Panc1 (cell line): Measurements from ENCODE around the gene FBXO47. TPM values are rescaled to one million over a fixed set of nuclear protein-coding genes. Genes with fewer than 3 reads are reported as not detected.

ENCODE experiments used
- ATAC-seq: fragments of 200-7000 bp; cut with Tn5 transposase; 2 replicates; pipeline ENCODE4 v1.9.1; 2020; ENCODE audit warnings: mild to moderate bottlenecking, moderate library complexity
- BruUV-seq: library from RNA; stranded (reverse); fragments of 400-500 nt; replicated peaks from 2 replicates; lab custom pipeline; 2021; lab: Mats Ljungman, UMichigan
- CTCF ChIA-PET: fragments of 300-600 bp; sonication (Branson Sonifier 250); formaldehyde crosslinking; loops from one replicate; lab custom pipeline; 2022; ENCODE audit warnings: antibody characterized with exemption; lab: Charles Lee
- POLR2A ChIA-PET: fragments of 300-600 bp; sonication (Branson Sonifier 250); formaldehyde crosslinking; loops from one replicate; lab custom pipeline; 2022; ENCODE audit warnings: antibody characterized with exemption; lab: Charles Lee
- DNase-seq: peaks from one replicate; pipeline ENCODE4 v3.0.0-alpha.2; 2010; ENCODE audit warnings: low read depth, low spot score
- H3K27ac ChIP-seq: 2 replicates; pipeline ENCODE4 v1.5.1; 2011; ENCODE audit warnings: mild to moderate bottlenecking, low read length, inconsistent platforms
- H3K27me3 ChIP-seq: fragments of 200-500 bp; sonication (Bioruptor generic); 2 replicates; pipeline ENCODE4 v1.6.0; 2014; ENCODE audit warnings: low read length, inconsistent platforms; ENCODE audit not compliant: control insufficient read depth, insufficient read depth
- H3K36me3 ChIP-seq: fragments of 200-500 bp; sonication (Bioruptor generic); 2 replicates; pipeline ENCODE4 v1.5.1; 2014; ENCODE audit warnings: inconsistent platforms, mild to moderate bottlenecking, low read length, moderate library complexity; ENCODE audit not compliant: control insufficient read depth, insufficient read depth
- H3K4me1 ChIP-seq: 2 replicates; pipeline ENCODE4 v1.5.1; 2011; ENCODE audit warnings: inconsistent platforms, mild to moderate bottlenecking, low read length, moderate library complexity; ENCODE audit not compliant: control insufficient read depth, insufficient read depth
- H3K4me3 ChIP-seq, 2 experiments: 2 replicates each; pipeline ENCODE4 v1.5.1; 2011 to 2012; ENCODE audit warnings: low read depth in 2 of 2, low read length in 2 of 2, mild to moderate bottlenecking in 2 of 2, inconsistent platforms in 1 of 2, moderate library complexity in 1 of 2
- H3K9me3 ChIP-seq: fragments of 200-500 bp; sonication (Bioruptor generic); 2 replicates; pipeline ENCODE4 v1.5.1; 2014; ENCODE audit warnings: low read depth, mild to moderate bottlenecking, inconsistent platforms, low read length, moderate library complexity; ENCODE audit not compliant: control insufficient read depth, insufficient read depth
- CTCF ChIP-seq: fragments of 450-650 bp; IDR thresholded peaks from 2 replicates; pipeline ENCODE4 v1.5.1; 2017; ENCODE audit warnings: mild to moderate bottlenecking
- POLR2AphosphoS5 ChIP-seq: IDR thresholded peaks from 2 replicates; pipeline ENCODE4 v1.6.1; 2012; ENCODE audit warnings: mild to moderate bottlenecking, low read depth, low read length, moderate library complexity
- REST ChIP-seq, 2 experiments: IDR thresholded peaks; 2 replicates each; pipeline ENCODE4 v1.6.1; 2011 to 2012; ENCODE audit warnings: low read depth in 2 of 2, control low read depth in 1 of 2, low read length in 1 of 2, mild to moderate bottlenecking in 1 of 2, moderate library complexity in 1 of 2; ENCODE audit not compliant: insufficient read depth in 1 of 2
- SIN3A ChIP-seq: IDR thresholded peaks from 2 replicates; pipeline ENCODE4 v1.6.1; 2012; ENCODE audit warnings: low read depth, mild to moderate bottlenecking, low read length, moderate library complexity, borderline replicate concordance; ENCODE audit not compliant: insufficient read depth
- TCF7L2 ChIP-seq: IDR thresholded peaks from 2 replicates; pipeline ENCODE4 v1.6.1; 2011; ENCODE audit warnings: mild to moderate bottlenecking, low read depth, low read length, inconsistent platforms
- in situ Hi-C: cut with HindIII; loops from 2 replicates; pipeline ENCODE4 v1.10.0; 2016; ENCODE audit warnings: low sequenced_read_pairs, low pct_unique_long_range_greater_than_20kb
- intact Hi-C: fragments of 100-400 bp; cut with micrococcal nuclease; formaldehyde crosslinking; loops from one replicate; pipeline ENCODE4 v1.10.0; 2022; ENCODE audit not compliant: unreplicated experiment
- total RNA-seq: library from RNA; stranded (reverse); gene quantifications from one replicate; pipeline ENCODE4 v1.2.1, GENCODE V29; 2021; ENCODE audit not compliant: unreplicated experiment

Gene FBXO47
- total RNA-seq, 1 experiment from 2014 or later, result not detected

GRCh38 chr17:38907930-38908675, 59.1 kb downstream of the FBXO47 start:
- Histone ChIP-seq H3K27me3 (no peaks in the 10 kb centered on the region), H3K27ac (no peak overlapping the region), H3K4me3 (no peak overlapping the region), H3K36me3 (no peaks in the 10 kb centered on the region; the same call in 1 of the 2 replicates), H3K9me3 (no peaks in the 10 kb centered on the region), H3K4me1 (no peaks in the 10 kb centered on the region)
- in situ Hi-C loops, result no loop called here
- TF ChIP-seq REST (IDR thresholded peaks at IDR 0.05; ENCODE audit: insufficient read depth in 1 of 2, low read depth in 2 of 2, low read length in 1 of 2) (no peak), TCF7L2 (no peak), SIN3A (no peak), POLR2AphosphoS5 (no peak), CTCF (no peak)
- no TSS peak for BruUV-seq
- ChIA-PET POLR2A (no interaction called here), CTCF (no interaction called here)
- DNase-seq (no peak), ATAC-seq (no peak; the same call in 1 of the 2 replicates)
- intact Hi-C loops, result no loop called here

- POLR2A ChIA-PET, result no interaction called here
- no peak overlapping the region for H3K27ac ChIP-seq
- CTCF ChIA-PET, result no interaction called here
These were observed 60.6 kb downstream of the FBXO47 start for GRCh38 chr17:38906460-38907228.

More at GRCh38 chr17:38906460-38907228, 60.6 kb downstream of the FBXO47 start:
- no peak for TF ChIP-seq REST (IDR thresholded peaks at IDR 0.05; ENCODE audit: insufficient read depth in 1 of 2, low read depth in 2 of 2, low read length in 1 of 2)
- no peak for TF ChIP-seq SIN3A
- TF ChIP-seq TCF7L2, result no peak
- TF ChIP-seq POLR2AphosphoS5, result no peak
- TF ChIP-seq CTCF, result no peak
- in situ Hi-C loops, result no loop called here
- no peaks in the 10 kb centered on the region for H3K27me3 ChIP-seq
- H3K4me1 ChIP-seq, result no peaks in the 10 kb centered on the region
- intact Hi-C loops, result no loop called here
- no peak overlapping the region for H3K4me3 ChIP-seq
- BruUV-seq, result no TSS peak
- H3K36me3 ChIP-seq, result no peaks in the 10 kb centered on the region; the same call in 1 of the 2 replicates
- H3K9me3 ChIP-seq, result no peaks in the 10 kb centered on the region
- DNase-seq (no peak), ATAC-seq (0 out of 2 replicates have a peak, but pooled peaks have one; percentile 58)
